Iris pigment epithelial cell (primary cell): ENCODE measurements around the gene PLK3.
"Not testable (repeated sequence)": the region's sequence is repeated elsewhere in the genome, so short reads cannot be mapped to it uniquely, and the experiment has no call there.

Experiments
- DNase-seq: peaks from one replicate; pipeline ENCODE4 v3.0.0-alpha.2; 2011; ENCODE audit warnings: low read depth

The PLK3 gene

GRCh38 chr1:44787506-44787905 is 12.7 kb upstream of the PLK3 start:
- DNase-seq = no peak

- no peak for DNase-seq
Measured at GRCh38 chr1:44788120-44788860, 11.9 kb upstream of the PLK3 start, which contains the start of gene BEST4. TSS of gene BEST4 (minus strand) at chr1:44788170. CDS start at chr1:44787705, 465 bp downstream.

DNA sequence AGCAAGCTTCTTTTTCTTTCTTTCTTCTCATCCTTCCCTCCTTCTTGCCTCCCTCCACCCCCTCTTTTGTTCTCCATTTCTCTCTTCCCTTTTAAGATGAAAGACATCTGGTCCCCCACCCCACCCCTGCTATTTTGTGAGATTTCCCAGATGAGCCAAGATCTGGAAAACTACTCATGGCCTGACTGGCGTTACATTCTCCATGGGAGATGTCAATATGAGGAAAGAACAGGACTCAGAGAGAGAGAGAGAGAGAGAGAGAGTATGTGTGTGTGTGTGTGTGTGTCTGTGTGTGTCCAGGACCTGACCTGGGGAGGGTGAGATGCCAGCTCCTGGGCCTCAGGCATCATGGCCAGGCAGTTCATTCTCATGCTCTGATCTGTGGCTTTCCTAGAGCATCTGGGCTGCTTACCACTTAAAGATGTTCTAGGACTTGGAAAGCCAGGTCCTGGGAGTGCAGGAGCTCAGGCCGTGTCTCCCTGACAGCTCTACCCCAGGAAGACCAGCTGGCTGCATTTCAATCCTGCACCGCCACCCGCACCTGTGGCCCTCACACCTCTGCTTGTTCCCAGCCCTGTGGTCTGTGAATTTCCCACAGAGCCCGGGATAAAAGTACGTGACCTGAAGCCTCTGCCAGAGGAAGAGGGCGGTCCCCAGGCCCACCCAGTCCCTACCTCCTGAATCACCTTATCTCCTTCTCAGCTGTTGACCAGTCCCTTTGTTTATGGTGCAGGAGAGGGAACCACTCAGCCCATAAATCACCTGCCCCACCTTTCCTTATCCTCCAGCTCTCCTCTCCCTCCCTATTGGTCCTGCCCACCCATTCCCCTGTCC is 9.0 kb upstream of the PLK3 start:
- DNase-seq = no peak

DNA sequence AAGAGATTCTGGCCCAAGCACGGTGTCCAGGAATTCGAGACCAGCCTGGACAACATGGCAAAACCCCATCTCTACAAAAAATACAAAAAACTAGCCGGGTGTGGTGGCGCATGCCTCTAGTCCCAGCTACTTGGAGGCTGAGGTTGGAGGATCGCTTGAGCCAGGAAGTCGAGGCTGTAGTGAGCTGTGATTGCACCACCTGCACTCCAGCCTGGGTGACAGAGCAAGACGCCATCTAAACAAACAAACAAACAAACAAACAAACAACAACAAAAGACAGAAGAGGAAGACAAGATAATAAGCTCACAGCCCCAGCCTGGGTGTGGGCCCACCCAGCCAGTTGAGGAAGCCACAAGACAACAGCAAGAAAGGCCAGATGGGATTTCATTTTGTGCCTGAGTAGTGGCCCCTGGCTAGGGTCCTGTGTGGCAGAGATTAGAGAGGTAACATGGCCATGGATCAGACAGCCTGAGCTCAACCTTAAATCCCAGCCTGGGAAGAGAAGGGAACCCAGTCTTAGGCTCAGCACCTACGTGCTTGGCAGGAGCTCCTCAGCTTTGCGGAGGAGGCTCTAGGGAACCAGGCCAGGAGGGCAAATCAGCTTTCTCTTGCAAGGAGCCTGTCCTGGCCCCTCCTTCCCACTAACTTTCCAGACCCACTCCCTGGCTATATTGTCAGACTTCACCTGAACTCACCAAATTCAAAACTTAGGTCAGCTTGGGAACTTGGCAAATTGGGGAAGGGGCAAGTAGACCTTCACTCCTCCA is 7.3 kb upstream of the PLK3 start:
- DNase-seq = no peak

- DNase-seq = not testable (repeated sequence)
Measured at GRCh38 chr1:44797886-44798285, 2.3 kb upstream of the PLK3 start.

GRCh38 chr1:44798481-44799365 is 1.5 kb upstream of the PLK3 start:
- no peak for DNase-seq

DNA sequence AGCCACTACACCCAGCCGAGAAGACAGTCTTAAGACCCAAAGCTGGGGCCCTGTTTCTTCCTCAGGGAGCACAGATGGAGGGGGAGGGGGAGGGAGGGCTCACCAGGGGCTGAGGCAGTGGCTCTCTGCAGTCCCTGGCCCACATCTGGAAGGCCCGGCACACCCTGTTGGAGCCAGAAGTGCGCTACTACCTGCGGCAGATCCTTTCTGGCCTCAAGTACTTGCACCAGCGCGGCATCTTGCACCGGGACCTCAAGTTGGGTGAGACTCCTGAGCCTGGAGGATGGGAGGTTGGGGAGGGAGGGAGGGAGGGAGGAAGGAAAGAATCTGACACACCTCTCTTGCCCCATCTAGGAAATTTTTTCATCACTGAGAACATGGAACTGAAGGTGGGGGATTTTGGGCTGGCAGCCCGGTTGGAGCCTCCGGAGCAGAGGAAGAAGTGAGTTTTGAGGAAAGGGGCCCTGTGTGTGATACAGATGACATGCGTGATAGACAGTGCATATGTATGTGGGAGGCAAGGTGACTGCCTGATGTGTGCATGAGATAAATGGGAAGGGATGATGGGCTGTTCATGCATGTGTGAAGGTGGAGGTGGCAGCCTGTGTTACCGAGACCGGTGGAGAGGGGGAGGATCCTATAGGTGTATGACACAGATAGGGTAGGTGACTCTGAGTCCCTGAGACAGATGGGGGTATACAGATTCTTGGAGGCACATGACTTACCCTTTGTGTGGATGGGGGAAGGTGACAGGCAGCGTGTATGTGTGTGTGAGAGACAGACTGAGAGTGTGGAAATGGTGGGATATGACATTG is 1.5 kb downstream of the PLK3 start:
- DNase-seq = no peak

- no peak for DNase-seq
Measured at GRCh38 chr1:44802306-44803061, 2.3 kb downstream of the PLK3 start.

DNA sequence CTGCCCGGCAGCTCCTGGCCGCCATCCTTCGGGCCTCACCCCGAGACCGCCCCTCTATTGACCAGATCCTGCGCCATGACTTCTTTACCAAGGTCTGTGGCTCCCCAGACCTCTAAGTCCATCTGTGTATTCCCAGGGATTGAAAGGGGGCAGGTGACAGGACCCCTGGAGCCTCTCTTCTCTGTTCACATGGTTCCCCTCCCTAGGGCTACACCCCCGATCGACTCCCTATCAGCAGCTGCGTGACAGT is 2.8 kb downstream of the PLK3 start:
- no peak for DNase-seq

GRCh38 chr1:44803312-44804095 is 3.3 kb downstream of the PLK3 start:
- no peak for DNase-seq

- no peak for DNase-seq
Measured at GRCh38 chr1:44805311-44806024, 5.3 kb downstream of the PLK3 start.

DNA sequence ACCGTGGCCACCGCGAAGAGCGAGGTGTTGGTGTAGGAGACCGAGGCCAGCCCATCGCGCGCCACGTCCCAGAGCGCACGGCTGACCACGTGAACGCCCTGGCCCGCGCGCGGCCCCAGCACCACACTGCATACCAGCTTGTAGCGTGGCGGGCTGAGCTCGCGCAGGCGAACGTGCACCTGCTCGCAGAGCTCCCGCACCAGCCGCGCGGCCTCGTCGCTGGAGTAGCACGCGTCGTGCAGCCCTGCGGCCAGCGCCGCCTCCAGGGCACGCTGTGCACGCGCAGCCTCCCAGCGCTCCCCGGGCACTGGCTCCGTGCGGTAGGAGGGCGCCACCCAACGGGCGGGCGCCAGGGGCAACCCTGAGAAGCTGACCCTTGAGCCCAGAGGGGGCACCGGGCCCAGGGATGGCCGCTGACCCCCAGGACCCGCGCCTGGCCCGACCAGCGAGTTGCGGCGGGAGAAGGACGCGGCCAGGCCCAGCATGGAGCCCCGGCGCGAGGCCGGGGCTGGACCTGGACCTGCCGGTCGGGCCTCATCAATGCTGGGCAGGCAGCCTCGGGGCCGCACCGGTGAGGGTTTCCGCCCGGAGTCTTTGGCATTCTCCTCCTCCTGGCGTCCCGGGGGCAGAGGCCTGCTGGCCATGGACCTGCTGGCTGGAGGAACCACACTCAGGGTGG is 6.0 kb downstream of the PLK3 start:
- DNase-seq = no peak

GRCh38 chr1:44806704-44807363 is 6.7 kb downstream of the PLK3 start, which contains the start of gene DYNLT4:
TSS of gene DYNLT4 (minus strand) at chr1:44807351. CDS start at chr1:44806668, 683 bp downstream.
- no peak for DNase-seq

DNA sequence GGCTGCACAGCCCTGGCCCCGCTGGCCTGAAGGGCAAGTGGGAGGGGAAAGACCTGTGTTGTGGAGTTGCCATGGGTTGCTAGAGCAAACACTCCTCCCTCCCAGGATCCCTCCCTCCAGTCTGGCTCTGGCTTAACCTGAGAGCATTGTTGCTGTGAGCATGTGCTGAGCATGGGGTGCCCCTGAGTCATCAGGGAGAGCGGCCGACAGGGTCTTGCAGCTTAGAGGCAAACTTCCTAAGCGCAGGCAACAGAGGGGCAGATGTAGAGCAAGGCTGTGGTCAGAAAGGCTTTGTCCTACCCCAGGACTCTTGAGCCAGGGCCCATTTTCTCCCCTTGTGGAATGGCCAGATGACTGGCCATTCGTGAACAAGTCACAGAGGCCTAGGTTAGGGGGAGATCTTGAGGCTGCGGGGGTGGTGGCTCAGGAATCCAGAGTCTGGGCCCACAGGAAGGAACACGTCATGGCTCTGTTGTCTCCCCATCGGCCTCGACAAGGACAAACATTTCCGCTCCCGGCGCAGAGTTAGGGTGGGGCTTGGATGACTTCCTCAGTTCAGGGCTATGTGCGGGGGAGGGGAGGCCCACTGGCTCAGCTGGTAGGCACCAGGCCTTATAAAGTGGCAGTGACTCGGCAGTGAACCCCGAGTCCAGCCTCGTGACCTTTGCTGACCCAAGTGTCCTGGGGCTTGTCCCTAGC is 7.3 kb downstream of the PLK3 start:
- peak; percentile 100 for DNase-seq

DNA sequence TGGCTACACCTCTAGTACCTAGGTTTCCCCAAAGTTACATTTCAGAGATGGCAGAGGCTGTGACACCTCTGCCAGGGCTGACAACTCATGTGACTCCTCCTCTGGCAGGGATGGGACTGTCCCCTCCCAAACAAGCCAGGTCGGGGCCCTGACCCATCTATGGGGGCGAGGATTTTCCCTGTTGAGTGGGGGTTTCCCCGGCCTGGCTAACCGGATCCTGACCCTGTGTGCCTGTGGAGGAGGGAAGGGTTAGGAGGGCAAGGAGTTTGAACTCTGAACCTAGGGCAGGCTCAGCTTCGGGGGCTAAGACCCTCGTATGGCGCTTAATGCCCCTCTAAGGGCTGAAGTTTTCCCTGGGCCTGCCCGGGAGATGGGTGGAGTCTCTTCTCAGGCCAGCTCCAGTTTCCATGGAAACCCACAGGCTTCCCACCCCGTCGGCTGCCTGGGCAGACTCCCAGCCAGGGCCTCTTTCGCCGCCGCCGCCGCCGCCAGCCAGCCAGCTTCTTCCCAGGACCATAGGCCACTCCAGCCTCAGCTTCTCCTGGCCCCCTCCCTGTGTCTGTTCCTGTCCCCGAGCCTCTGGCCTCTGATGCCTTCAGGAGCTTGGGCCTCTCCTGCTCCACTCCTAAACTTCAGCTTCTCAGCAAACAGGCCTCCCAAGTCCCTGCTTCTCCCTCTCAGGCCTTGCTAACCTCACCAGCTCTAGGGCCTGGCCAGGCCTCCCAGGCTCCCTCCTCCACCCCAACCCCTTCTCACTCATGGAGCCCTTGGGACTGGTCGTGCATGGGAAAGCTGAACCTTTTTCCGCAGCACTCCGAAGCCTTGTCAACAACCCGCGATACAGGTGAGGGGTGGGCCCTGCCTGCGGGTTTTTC is 8.1 kb downstream of the PLK3 start, which contains the start of gene BTBD19:
Gene BTBD19, plus strand, starts transcription at position 461 of the 875 bp plus-strand sequence. Its CDS starts 298 bp downstream, at position 759.
- peak; percentile 93 for DNase-seq
